Central memory CD4-positive, alpha-beta T cell (primary cell): ENCODE measurements around the gene GRK5.

Experiments used
- DNase-seq: peaks from one replicate; pipeline ENCODE4 v3.0.0; 2022

Gene GRK5

DNA sequence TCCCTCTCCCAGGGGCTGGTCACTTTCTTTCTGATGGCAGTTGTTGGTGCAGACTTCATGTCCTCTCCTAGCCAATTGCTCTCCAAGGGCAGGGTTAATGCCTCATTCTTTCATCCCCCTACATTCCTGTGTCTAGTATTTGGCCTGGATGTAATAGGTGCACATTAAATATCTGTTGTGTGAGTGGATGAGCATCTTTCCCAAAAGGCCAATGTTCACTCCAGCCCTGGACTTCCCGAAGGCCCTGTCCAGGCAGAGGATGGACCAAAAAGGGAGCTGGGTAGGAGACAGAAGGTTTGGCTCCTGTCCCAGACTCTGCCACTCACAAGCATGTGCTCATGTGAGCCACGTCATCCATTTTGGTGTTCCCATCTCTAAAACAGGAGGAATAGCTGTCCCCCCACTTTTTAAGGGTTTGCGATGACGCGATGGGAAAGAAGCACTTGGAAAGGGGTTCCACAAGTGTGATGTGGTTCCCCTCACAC lies 287.7 kb downstream of the GRK5 start:
- no peak for DNase-seq

DNA sequence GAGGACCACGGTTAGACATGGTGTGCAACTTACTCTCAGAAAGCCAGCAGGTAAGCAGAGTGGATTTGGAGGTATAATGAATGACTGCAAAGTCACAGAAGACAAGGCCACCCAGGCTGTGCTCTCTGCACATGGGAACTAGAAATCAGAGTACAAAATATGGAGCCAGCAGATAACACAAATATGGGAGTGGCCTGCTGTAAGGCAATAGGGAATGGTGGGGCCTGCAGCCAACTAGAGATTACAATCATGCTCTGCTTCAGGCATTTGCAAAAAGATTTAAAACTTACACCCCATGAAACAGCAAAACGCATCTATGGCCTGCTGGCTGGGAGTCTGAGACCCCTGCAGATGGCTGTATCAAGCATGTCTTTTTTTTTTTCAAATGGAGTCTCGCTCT lies 288.2 kb downstream of the GRK5 start:
- DNase-seq, result no peak

DNA sequence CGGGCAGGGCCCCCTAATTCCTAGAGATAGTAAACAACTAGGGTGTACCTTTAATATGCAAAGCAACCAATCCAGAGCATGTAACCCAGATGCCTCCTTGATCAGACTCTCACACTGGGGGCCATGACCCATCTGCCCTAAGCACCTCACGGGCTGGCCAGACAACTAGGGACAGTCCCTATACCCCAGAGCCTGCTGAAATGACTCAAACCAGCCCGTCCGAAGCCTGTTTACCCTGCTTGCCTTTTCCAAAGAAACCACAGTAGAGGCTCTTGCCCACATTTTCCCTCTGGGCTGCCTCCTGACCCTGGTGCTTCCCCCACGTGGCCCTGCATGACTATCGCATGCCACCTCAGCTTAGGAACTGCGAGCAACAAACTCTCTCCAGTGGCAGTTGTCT lies 288.9 kb downstream of the GRK5 start:
- no peak for DNase-seq

DNA sequence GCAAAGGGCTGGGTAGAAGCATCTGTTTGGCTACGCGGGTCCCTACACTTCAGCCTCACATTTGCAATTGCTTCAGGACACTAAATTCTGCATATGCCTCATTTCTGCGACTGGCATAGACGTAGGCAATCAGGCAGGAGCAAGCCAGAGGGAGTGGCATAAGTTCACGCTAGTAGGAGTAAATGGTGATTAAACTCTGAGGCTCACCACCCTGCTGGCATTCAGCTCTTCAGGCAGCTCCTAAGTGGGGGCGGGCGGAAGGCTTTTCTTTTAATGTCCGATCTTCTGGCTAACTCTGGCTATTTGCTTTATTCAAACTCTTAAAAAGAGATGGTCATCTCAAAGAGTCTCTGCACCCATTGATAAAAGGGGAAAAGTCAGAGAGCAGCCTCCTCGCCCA lies 289.9 kb downstream of the GRK5 start:
- DNase-seq, result no peak

DNA sequence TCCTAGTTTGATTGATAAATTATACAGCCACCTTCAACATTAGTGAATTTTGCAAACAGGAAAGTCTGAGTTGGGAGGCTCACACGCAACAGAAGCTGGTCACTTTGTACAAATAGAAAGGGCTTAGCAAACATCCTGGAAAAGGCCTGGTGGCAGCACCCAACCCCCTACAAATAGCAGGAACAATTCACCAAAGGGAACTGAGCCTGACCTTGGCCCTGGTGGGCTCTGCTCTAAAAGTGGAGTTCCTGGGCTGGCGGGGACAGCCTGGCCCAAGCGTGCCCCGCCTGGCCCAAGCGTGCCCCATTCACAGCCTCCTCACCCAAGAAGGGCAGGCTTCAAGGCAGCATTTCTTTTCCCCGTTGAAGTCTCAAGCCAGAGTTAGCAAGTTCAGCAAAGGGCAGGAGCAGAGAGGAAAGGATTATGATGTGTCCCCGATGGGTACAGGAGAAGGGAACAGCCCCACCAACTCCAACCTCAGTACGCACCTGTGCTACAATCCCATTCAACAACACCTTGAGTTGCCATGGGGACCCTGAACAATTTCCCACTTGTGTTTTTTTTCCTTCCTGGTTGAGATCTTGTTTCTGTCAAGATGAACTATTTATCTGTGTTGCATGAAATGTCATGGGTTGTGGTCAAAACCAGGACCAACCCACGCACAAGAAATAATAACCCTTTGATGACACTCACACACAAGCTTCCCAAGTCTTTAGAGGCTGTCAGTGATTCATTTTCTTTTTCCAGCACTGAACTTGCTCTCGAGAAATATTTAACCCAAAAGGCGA lies 291.7 kb downstream of the GRK5 start:
- peak; percentile 32 for DNase-seq

DNA sequence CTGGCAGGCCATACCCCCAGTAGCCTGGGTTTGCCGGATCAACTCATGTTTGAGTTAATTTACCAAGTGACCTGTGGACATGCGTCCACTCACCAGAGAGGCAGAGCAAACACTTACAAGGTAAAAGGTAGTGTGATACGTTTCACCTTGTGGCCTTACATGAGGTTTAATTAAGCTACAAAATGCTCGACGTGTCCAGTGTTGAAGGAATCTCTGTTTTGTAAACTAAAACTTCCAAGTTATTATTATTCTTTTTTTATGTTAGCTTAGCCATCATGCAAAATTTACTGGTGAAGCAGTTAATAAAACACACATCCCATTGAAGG lies 292.3 kb downstream of the GRK5 start:
- DNase-seq, result no peak

DNA sequence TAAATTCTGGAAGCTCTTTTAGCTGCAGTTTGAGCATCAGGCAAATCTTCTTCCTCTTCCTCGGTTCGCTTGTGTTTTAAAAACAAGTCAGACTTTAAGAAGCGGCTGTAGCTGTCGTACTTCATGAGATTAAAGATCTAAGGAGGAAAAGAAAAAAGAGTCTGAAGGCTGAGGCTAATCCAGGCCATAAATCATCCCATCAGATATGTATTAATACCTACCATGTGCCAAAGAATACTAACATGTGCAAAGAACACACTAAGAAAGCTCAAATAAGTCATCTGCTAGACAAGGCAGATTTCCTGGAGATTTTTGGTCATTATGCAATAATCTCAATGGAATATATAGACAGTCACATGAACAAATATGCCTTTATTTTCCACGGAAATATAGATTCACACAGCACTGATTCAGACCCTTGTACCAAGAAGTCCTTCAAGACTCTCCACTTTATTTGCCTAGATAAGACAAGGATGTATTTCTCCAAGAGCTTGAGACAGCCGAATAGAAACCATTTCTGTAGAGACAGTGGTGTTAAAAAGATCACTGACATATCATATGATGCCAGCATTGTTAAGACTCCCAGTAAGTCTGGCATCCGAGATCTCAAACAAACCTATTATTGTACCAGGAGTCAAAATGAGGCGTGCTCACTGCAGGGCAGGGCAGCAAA lies 292.9 kb downstream of the GRK5 start:
- DNase-seq, result no peak

DNA sequence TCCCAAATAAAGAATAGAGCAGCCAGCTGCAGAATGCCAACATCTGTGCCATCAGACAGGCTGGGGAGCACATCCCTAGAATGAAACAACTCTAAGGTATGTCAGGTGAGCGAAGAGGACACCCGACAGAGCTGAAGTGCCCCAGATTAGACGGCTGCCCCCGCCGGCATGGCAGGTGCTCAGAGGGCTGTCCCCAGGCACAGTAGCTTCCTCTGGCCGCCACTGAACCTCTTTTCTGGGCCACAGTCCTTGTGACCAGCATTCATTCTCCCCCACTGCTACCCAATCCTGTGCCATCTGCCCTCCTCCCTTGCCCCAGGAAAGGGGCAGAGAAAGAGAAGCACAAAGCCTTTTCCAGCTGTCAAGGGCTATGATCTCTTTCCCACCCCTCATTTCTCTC lies 293.4 kb downstream of the GRK5 start:
- DNase-seq, result no peak

DNA sequence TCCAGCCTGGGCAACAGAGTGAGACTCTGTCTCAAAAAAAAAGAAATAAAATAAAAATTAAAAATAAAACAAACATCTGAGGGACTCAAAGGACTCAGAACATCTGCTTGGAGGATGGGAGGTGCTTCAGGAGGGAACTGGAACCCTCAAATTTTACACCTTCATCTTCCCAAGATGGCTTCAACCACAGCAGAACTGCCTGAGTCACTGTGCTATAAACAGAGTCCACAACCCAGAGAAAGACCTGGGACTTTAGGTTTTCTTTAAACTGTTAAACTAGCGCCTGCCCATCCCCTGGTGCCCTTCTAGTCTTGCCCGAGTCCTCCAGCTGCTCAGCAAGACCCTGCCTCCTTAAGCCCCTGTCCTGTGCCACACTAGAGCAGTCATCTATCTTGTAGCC lies 294.3 kb downstream of the GRK5 start:
- DNase-seq, result peak; percentile 21

DNA sequence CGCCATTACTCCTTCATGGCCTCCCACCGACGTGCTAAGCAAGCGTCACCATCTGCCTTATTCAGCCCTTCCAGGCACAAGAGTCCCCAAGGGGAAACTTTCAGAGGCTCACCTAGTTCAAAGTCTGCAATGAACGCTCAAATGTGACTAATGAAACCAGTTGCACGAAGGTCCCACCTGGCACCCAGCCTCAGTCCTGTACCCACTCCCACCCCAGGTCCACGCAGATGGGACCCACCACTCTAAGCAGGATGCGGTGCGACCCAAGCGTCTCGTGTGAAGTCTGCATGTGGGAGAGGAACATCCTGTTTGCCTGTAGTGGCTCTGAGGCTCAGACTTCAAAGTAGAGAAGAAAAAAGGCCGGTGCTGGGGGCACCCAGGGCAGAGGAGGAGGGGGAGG lies 294.8 kb downstream of the GRK5 start:
- peak; percentile 91 for DNase-seq

DNA sequence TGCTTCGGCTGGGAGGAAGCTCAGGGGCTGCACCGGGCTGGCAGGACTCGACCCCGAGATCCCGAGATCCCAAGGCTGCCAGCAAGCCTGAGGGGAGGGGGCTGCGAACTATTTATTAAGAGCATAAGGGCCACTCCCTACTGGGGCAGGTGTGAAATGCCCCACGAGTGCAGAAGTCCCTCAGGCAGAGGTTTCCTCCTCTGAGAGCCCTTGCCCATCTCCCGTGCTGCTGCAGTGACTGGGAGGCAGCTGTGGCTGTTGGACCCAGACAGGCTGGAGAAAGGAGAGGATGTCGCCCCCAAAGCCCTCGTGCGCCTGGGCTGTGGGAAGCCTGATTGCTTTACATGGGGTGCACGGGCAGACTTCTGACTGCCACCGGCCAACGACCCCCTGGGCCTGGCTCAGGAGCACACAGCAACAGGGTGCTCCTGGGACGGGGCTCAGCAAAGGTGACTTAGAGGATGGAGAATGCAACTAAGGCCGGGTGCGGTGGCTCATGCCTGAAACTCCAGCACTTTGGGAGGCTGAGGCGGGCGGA lies 295.3 kb downstream of the GRK5 start:
- no peak for DNase-seq

DNA sequence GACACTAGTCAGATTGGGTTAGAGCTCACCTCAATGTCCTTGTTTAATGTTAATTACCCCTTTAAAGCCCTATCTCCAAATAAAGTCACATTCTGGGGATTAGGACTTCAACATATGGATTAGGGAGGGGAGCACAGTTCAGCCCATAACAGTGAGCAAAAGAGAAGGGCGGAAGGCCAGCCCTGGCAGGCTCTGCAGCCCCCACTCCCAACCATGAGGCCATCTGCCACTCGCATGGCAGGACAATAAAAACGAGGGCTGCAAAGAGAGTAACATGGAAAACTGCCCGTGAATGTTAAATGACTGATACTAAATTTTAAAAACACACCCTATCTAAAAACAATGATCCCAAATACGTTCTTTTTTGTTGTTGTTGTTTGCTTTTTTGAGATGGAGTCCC lies 296.4 kb downstream of the GRK5 start:
- DNase-seq, result no peak

DNA sequence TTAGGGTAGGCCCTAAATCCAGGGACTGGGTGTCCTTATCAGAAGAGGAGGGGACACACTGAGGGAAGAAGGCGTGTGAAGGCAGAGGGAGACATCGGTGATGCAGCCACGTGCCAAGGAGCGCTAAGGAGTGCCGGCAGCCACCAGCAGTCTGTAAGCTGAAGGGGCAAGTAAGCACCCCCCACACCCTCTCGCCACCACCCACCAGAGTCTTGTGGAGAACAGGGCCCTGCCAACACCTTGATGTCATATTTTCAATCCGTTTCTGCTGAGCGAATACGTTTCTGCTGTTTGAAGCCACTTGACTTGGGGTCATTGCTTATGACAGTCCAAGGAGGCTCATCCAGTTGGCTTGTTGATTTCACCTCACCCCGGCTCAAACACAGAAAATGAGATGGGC lies 297.3 kb downstream of the GRK5 start:
- no peak for DNase-seq

DNA sequence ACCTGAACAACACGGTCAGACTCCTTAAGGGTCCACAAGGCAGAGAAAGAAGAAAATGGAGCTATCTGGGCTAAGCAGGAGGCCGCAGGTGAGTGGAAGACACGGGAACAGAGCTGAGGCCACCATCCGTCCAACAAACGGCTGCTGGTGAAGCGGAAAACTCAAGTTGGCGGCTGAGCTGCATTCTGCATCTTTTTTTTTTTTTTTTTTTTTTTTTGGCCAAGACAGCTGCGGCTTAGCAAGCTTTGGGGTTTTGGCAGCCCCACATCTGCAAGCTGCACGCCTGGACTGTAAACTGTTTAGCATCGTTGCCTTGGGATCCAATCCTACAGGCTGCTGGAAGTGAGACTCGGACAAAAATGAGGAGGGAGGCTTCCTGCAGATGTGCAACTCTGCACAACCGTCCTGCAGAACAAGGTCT lies 297.8 kb downstream of the GRK5 start:
- DNase-seq, result no peak
